Astrocyte (in vitro differentiated cells and primary cell): Measurements from ENCODE around the gene TOP2B. TPM values are rescaled to one million over a fixed set of nuclear protein-coding genes. Genes with fewer than 3 reads are reported as not detected.

ENCODE experiments used
- DNase-seq: peaks from one replicate; pipeline ENCODE4 v3.0.0-alpha.2; 2010; ENCODE audit warnings: low read depth
- FAIRE-seq: peaks from 2 replicates; lab custom pipeline; 2011; peaks lifted over from hg19 to GRCh38; lab: Jason Lieb, UNC
- H2AFZ ChIP-seq: 2 replicates; pipeline ENCODE4 v1.6.0; 2012; ENCODE audit warnings: low read depth, low read length, inconsistent platforms
- H3K27ac ChIP-seq: 2 replicates; pipeline ENCODE4 v1.5.1; 2011; ENCODE audit warnings: low read depth, low read length, inconsistent platforms
- H3K27me3 ChIP-seq: 2 replicates; pipeline ENCODE4 v1.6.0; 2011; ENCODE audit warnings: low read length, inconsistent platforms; ENCODE audit not compliant: insufficient read depth
- H3K36me3 ChIP-seq: 2 replicates; pipeline ENCODE4 v1.5.1; 2011; ENCODE audit warnings: low read length, inconsistent platforms; ENCODE audit not compliant: insufficient read depth
- H3K4me1 ChIP-seq: 2 replicates; pipeline ENCODE4 v1.5.1; 2011; ENCODE audit warnings: low read length, inconsistent platforms; ENCODE audit not compliant: insufficient read depth
- H3K4me2 ChIP-seq: 2 replicates; pipeline ENCODE4 v1.6.0; 2012; ENCODE audit warnings: low read length, inconsistent platforms
- H3K4me3 ChIP-seq: 2 replicates; pipeline ENCODE4 v1.5.1; 2011; ENCODE audit warnings: low read depth, mild to moderate bottlenecking, low read length, inconsistent platforms; ENCODE audit not compliant: insufficient read depth
- H3K79me2 ChIP-seq: 2 replicates; pipeline ENCODE4 v1.6.0; 2012; ENCODE audit warnings: mild to moderate bottlenecking, low read length, inconsistent platforms; ENCODE audit not compliant: insufficient read depth
- H3K9ac ChIP-seq: 2 replicates; pipeline ENCODE4 v1.6.0; 2012; ENCODE audit warnings: mild to moderate bottlenecking, low read length, inconsistent platforms
- H3K9me3 ChIP-seq: 2 replicates; pipeline ENCODE4 v1.5.1; 2012; ENCODE audit warnings: low read depth, mild to moderate bottlenecking, low read length, inconsistent platforms; ENCODE audit not compliant: insufficient read depth
- H4K20me1 ChIP-seq: 2 replicates; pipeline ENCODE4 v1.6.0; 2012; ENCODE audit warnings: low read length, inconsistent platforms; ENCODE audit not compliant: insufficient read depth
- H3K27ac Mint-ChIP-seq: one replicate; pipeline ENCODE4 v1.8.0; 2021; ENCODE audit warnings: mild to moderate bottlenecking, mixed read lengths; ENCODE audit not compliant: unreplicated experiment
- H3K27me3 Mint-ChIP-seq: one replicate; pipeline ENCODE4 v1.8.0; 2021; ENCODE audit warnings: low read depth, mixed read lengths; ENCODE audit not compliant: unreplicated experiment
- H3K36me3 Mint-ChIP-seq: one replicate; pipeline ENCODE4 v1.8.0; 2021; ENCODE audit warnings: low read depth, mixed read lengths; ENCODE audit not compliant: unreplicated experiment
- H3K4me1 Mint-ChIP-seq: one replicate; pipeline ENCODE4 v1.8.0; 2021; ENCODE audit warnings: low read depth, mixed read lengths; ENCODE audit not compliant: unreplicated experiment
- H3K4me3 Mint-ChIP-seq: one replicate; pipeline ENCODE4 v1.8.0; 2021; ENCODE audit warnings: mild to moderate bottlenecking, moderate library complexity, mixed read lengths; ENCODE audit not compliant: unreplicated experiment
- H3K9me3 Mint-ChIP-seq: one replicate; pipeline ENCODE4 v1.8.0; 2021; ENCODE audit warnings: mild to moderate bottlenecking, mixed read lengths; ENCODE audit not compliant: unreplicated experiment
- CTCF ChIP-seq: IDR thresholded peaks from 2 replicates; pipeline ENCODE4 v1.5.1; 2011; ENCODE audit warnings: low read depth, mild to moderate bottlenecking, inconsistent platforms, low read length, moderate library complexity; ENCODE audit not compliant: insufficient read depth
- EZH2 ChIP-seq: IDR thresholded peaks from 2 replicates; pipeline ENCODE4 v1.6.1; 2012; ENCODE audit warnings: mild to moderate bottlenecking, low read length, inconsistent platforms; ENCODE audit not compliant: insufficient read depth
- total RNA-seq: library from RNA; stranded (reverse); gene quantifications from 2 replicates; pipeline ENCODE4 v1.2.1, GENCODE V29; 2021

Gene TOP2B
- total RNA-seq, 1 donor from 2014 or later: 91.4 TPM

DNA sequence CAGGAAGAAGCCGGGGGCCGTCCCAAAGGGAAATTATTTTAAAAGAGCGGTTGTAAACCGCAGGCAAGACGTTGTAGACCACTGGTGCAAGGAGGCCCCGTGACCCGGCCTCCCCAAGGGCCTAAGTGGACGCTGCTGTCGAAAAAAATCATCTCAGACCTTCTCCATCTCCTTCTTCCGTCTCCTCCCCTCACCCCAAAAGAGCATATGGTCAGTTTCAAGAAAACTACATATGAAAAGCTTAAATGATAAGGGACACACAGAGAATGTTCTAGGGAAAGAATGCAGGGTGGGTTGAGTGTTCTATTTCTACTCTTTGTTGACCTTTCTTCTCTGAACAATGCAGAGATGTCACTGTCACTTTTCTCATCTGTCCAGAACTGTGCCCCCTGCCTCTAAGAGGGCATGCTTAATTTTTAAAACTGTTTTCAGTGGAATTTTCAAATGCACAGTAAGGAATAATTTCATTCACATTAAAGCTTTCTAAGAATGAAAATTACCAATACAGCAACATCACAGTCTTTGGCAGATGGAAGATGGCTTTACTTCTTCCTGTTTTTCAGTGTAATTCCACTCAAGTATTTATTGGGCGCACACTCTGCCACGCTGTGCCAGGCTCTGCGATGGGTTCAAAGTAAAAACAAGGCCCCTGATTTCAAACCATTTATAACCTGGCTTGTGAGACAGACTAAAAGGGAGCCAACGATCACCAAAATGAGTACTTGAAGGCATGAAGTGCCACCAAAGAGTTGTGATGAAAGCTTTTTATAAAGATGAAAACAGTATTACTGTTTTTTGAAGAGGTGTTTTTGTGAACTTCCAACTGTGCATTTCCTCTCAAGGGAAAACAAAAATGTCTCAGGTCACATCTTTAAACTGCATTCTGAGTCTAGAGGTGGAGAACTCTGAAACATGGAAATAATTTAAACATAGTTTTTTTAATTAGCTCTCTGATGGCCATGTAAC lies 891 bp upstream of the TOP2B start:
- H3K4me3 ChIP-seq: peak overlapping the region; percentile 85
- peaks cover 16% of the 10 kb centered on the region for H3K4me1 ChIP-seq
- Mint-ChIP-seq H3K27ac (peak overlapping the region; percentile 99), H3K9me3 (no peaks in the 10 kb centered on the region), H3K4me3 (peak overlapping the region; percentile 92), H3K36me3 (no peaks in the 10 kb centered on the region), H3K27me3 (peaks cover 2% of the 10 kb centered on the region), H3K4me1 (peaks cover 17% of the 10 kb centered on the region)
- FAIRE-seq: no peak
- DNase-seq: peak; percentile 42
- no peaks in the 10 kb centered on the region for H3K9me3 ChIP-seq
- peak overlapping the region; percentile 86 for H3K9ac ChIP-seq
- H3K36me3 ChIP-seq: no peaks in the 10 kb centered on the region
- H3K79me2 ChIP-seq: peaks cover 33% of the 10 kb centered on the region
- H4K20me1 ChIP-seq: peaks cover 33% of the 10 kb centered on the region
- peak overlapping the region; percentile 94 for H3K27ac ChIP-seq
- H3K4me2 ChIP-seq: peak overlapping the region; percentile 88
- no peaks in the 10 kb centered on the region for H3K27me3 ChIP-seq
- no peak for TF ChIP-seq CTCF
- TF ChIP-seq EZH2: no peak
- H2AFZ ChIP-seq: peak overlapping the region; percentile 90

DNA sequence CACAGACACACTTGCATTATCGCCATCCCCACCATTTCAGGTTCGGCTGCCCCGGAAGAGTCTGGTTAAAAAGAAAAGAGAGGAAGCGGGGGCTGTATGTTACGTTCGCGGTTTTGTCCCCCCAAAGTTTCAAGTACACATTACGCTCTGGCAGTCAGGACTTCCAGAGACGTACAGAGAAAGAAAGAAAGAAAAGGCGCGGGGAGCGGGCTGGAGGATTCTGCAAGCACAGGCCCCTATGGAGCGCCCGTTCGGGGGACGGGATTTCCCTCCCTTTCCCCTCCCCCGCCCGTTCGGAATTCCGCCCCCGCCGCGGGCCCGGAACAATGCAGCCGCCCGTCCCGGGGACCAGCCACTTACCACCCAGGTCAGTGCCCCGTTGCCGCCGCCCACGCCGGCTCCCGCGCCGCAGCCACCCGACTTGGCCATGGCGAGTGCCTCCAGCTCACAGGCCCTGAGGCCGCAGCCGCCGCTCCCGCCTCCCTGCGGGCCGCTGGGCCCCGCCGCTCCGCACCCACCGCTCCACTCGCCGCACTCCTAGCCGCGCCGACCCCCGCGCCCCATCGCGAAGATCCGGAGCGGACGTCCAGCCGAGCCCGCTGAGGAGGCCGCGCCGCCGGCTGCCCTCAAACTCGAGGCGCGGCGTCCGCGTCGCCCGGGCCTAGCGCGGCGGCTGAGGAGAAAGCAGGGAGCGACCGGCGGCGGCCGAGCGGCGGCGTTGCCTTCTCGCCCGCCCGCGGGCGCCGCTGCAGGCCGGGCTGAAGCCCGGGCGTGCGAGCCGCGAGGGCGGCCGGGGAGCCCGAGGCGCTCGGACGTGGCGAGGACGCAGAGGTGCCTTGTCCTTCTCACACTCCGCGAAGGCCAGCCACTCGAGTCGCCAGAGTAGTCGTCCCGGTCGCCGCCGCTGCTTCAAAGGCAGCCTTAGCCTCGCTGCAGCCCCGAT lies 567 bp downstream of the TOP2B start:
- no peaks in the 10 kb centered on the region for H3K27me3 Mint-ChIP-seq
- H3K4me1 ChIP-seq: peaks cover 16% of the 10 kb centered on the region
- no peaks in the 10 kb centered on the region for H3K9me3 Mint-ChIP-seq
- H3K36me3 ChIP-seq: no peaks in the 10 kb centered on the region
- TF ChIP-seq CTCF (no peak), EZH2 (no peak)
- DNase-seq (peak; percentile 47), FAIRE-seq (no peak)
- H3K4me2 ChIP-seq: peak overlapping the region; percentile 88
- H3K9ac ChIP-seq: peak overlapping the region; percentile 86
- no peaks in the 10 kb centered on the region for H3K27me3 ChIP-seq
- peak overlapping the region; percentile 85 for H3K4me3 ChIP-seq
- H3K36me3 Mint-ChIP-seq: no peaks in the 10 kb centered on the region
- peak overlapping the region; percentile 96 for H3K4me3 Mint-ChIP-seq
- H3K9me3 ChIP-seq: no peaks in the 10 kb centered on the region
- H4K20me1 ChIP-seq: peaks cover 47% of the 10 kb centered on the region
- peak overlapping the region; percentile 90 for H2AFZ ChIP-seq
- H3K27ac ChIP-seq: peak overlapping the region; percentile 94
- peaks cover 20% of the 10 kb centered on the region for H3K4me1 Mint-ChIP-seq
- peak overlapping the region; percentile 99 for H3K27ac Mint-ChIP-seq
- H3K79me2 ChIP-seq: peaks cover 48% of the 10 kb centered on the region
